Transverse colon (tissue), 4 donors: ENCODE data around the gene GPR18.

Experiments
- POLR2A ChIP-seq: fragments of 450-650 bp; IDR thresholded peaks from one replicate; pipeline ENCODE4 v1.6.1; 2016; ENCODE audit warnings: antibody characterized with exemption, mild to moderate bottlenecking, moderate library complexity
- POLR2AphosphoS5 ChIP-seq, 3 donors: sonication (generic); formaldehyde crosslinking; IDR thresholded peaks; one replicate each; pipeline ENCODE4 v1.6.1; 2016; ENCODE audit warnings: antibody characterized with exemption in 3 of 3
- TF ChIP-seq, protein P1 (sequence below), 5 experiments: fragments of 200-600 bp in 3 of 5; fragments of 450-650 bp in 2 of 5; sonication (generic) in 3 of 5; IDR thresholded peaks; 1 replicate in 2 of 5; 2 replicates in 3 of 5; pipeline ENCODE4 v1.5.1; 2016 to 2017; ENCODE audit warnings: antibody characterized with exemption in 5 of 5, inconsistent platforms in 3 of 5, mild to moderate bottlenecking in 2 of 5, moderate library complexity in 1 of 5

DNA sequence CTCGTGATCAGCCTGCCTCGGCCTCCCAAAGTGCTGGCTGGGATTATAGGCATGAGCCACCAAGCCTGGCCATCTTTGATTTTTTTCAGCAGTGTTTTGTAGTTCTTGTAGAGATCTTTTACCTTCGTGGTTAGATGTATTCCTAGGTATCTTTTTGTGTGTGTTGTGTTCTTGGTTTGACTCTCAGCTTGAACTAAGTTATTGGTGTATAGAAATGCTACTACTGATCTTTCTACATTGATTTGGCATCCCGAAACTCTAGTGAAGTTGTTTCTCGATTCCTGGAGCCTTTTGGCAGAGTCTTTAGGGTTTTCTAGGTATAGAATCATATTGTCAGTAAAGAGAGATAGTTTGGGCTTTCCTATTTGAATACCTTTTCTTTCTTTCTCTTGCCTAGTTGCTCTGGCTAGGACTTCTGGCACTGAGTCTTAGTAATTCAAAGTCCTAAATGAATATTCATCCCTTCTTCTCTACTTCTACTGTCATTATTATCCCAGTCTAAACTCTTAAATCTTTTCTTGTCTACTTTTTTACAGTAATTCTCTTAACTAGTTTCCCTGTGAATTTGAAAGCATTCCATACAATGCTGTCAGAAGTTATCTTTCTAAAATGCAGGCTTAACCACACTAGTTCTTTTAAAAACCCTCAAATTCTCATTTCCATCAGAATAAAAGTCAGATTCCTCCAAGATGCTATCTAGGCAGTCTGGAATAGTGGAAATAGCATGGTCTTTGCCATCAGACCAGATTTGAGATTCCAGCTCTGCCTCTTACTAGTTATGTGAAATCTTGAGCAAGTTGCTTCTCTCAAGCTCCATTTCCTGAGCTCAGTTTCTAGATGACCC, 7.0 kb downstream of the GPR18 start:
- TF ChIP-seq, protein P1, sequence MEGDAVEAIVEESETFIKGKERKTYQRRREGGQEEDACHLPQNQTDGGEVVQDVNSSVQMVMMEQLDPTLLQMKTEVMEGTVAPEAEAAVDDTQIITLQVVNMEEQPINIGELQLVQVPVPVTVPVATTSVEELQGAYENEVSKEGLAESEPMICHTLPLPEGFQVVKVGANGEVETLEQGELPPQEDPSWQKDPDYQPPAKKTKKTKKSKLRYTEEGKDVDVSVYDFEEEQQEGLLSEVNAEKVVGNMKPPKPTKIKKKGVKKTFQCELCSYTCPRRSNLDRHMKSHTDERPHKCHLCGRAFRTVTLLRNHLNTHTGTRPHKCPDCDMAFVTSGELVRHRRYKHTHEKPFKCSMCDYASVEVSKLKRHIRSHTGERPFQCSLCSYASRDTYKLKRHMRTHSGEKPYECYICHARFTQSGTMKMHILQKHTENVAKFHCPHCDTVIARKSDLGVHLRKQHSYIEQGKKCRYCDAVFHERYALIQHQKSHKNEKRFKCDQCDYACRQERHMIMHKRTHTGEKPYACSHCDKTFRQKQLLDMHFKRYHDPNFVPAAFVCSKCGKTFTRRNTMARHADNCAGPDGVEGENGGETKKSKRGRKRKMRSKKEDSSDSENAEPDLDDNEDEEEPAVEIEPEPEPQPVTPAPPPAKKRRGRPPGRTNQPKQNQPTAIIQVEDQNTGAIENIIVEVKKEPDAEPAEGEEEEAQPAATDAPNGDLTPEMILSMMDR (IDR thresholded peaks at IDR 0.05): no peak
- TF ChIP-seq POLR2A (no peak), POLR2AphosphoS5 (IDR thresholded peaks at IDR 0.05) (no peak)
